HG03060 (cell line): ENCODE results near the gene PLA2G2C.

Experiments
- ATAC-seq: cut with Tn5 transposase; IDR thresholded peaks from one replicate; pipeline ENCODE4 v1.9.1; 2021; ENCODE audit warnings: low read depth, moderate number of reproducible peaks; ENCODE audit not compliant: unreplicated experiment

The PLA2G2C gene

GRCh38 chr1:20209471-20209870 is 23.2 kb upstream of the PLA2G2C start:
- no peak for ATAC-seq

- no peak for ATAC-seq
These were observed 21.2 kb upstream of the PLA2G2C start for GRCh38 chr1:20207546-20207945.

GRCh38 chr1:20202166-20202565 is 15.8 kb upstream of the PLA2G2C start:
- ATAC-seq, result no peak

GRCh38 chr1:20200966-20201365 is 14.6 kb upstream of the PLA2G2C start:
- ATAC-seq, result no peak

GRCh38 chr1:20199840-20200239 is 13.5 kb upstream of the PLA2G2C start:
- ATAC-seq, result no peak

- ATAC-seq, result no peak
These were observed 13.1 kb upstream of the PLA2G2C start for GRCh38 chr1:20199403-20199802.

GRCh38 chr1:20198918-20199317 is 12.6 kb upstream of the PLA2G2C start:
- no peak for ATAC-seq

- no peak for ATAC-seq
These were observed 12.0 kb upstream of the PLA2G2C start for GRCh38 chr1:20198296-20198695.

- ATAC-seq, result no peak
These were observed 11.0 kb upstream of the PLA2G2C start for GRCh38 chr1:20197329-20197791.

- ATAC-seq, result no peak
These were observed 9.1 kb upstream of the PLA2G2C start for GRCh38 chr1:20195462-20195780.

- ATAC-seq, result no peak
These were observed 8.6 kb upstream of the PLA2G2C start for GRCh38 chr1:20194757-20195461.

- no peak for ATAC-seq
These were observed 7.9 kb upstream of the PLA2G2C start for GRCh38 chr1:20194224-20194623.

- ATAC-seq, result no peak
These were observed 6.6 kb upstream of the PLA2G2C start for GRCh38 chr1:20192871-20193411.

- ATAC-seq, result no peak
These were observed 6.0 kb upstream of the PLA2G2C start for GRCh38 chr1:20192364-20192763.

- no peak for ATAC-seq
These were observed 5.0 kb upstream of the PLA2G2C start for GRCh38 chr1:20191266-20191825.

GRCh38 chr1:20190256-20191160 is 4.2 kb upstream of the PLA2G2C start:
- ATAC-seq, result no peak

- ATAC-seq, result no peak
These were observed 3.3 kb upstream of the PLA2G2C start for GRCh38 chr1:20189664-20190063.

- no peak for ATAC-seq
These were observed 2.1 kb upstream of the PLA2G2C start for GRCh38 chr1:20188455-20188817.

GRCh38 chr1:20187813-20188454 is 1.6 kb upstream of the PLA2G2C start:
- ATAC-seq, result no peak

GRCh38 chr1:20187103-20187812 is 940 bp upstream of the PLA2G2C start:
- no peak for ATAC-seq
